Activated naive CD8-positive, alpha-beta T cell treated with anti-CD3 and anti-CD28 coated beads, Interleukin-2, amount 10 ng/mL, durations not matched to agents 7 days and 5 days (primary cell): Measurements from ENCODE around the gene PDXP. TPM values are rescaled to one million over a fixed set of nuclear protein-coding genes. Genes with fewer than 3 reads are reported as not detected.
"Not testable (repeated sequence)": the region's sequence is repeated elsewhere in the genome, so short reads cannot be mapped to it uniquely, and the experiment has no call there.

Experiments used
- ATAC-seq: fragments of 150-1000 bp; cut with Tn5 transposase; one replicate; pipeline ENCODE4 v1.10.0; 2021; ENCODE audit warnings: low read depth, moderate library complexity
- POLR2A ChIA-PET: fragments of 350-600 bp; sonication (Branson Sonifier 250); formaldehyde crosslinking; loops from one replicate; lab custom pipeline; 2021; ENCODE audit warnings: antibody characterized with exemption; lab: Charles Lee
- DNase-seq: peaks from one replicate; pipeline ENCODE4 v3.0.0; 2021
- H3K27ac Mint-ChIP-seq: one replicate; pipeline ENCODE4 v1.8.0; 2022; ENCODE audit warnings: mild to moderate bottlenecking, mixed read lengths
- H3K27me3 Mint-ChIP-seq: one replicate; pipeline ENCODE4 v1.8.0; 2022; ENCODE audit warnings: mild to moderate bottlenecking, moderate library complexity, mixed read lengths
- H3K36me3 Mint-ChIP-seq: one replicate; pipeline ENCODE4 v1.8.0; 2021; ENCODE audit warnings: mild to moderate bottlenecking, mixed read lengths
- H3K4me1 Mint-ChIP-seq: one replicate; pipeline ENCODE4 v1.8.0; 2021; ENCODE audit warnings: mixed read lengths
- H3K4me3 Mint-ChIP-seq: one replicate; pipeline ENCODE4 v1.8.0; 2022; ENCODE audit warnings: mild to moderate bottlenecking, moderate library complexity, mixed read lengths
- H3K9me3 Mint-ChIP-seq: one replicate; pipeline ENCODE4 v1.8.0; 2021; ENCODE audit warnings: mixed read lengths
- total RNA-seq, 2 experiments: library from RNA; stranded (reverse); gene quantifications; one replicate each; pipeline ENCODE4 v1.2.3, GENCODE V29; 2021

Gene PDXP
- total RNA-seq, 2 experiments from 2014 or later: 16.4 to 16.6 TPM

GRCh38 chr22:37639771-37640590, 18.5 kb upstream of the PDXP start:
- no peaks in the 10 kb centered on the region for H3K9me3 Mint-ChIP-seq
- peaks cover 17% of the 10 kb centered on the region for H3K36me3 Mint-ChIP-seq
- H3K27me3 Mint-ChIP-seq: no peaks in the 10 kb centered on the region
- POLR2A ChIA-PET: interaction anchor here (0.6 to 5.8 kb wide), 7 partner anchors 9 to 1266 kb away, joined by 3 to 51 read pairs (median 9); partner anchors contain the start of genes GGA1, LGALS1 and PDXP
- peaks cover 52% of the 10 kb centered on the region for H3K4me1 Mint-ChIP-seq
- peak overlapping the region; percentile 100 for H3K27ac Mint-ChIP-seq
- H3K4me3 Mint-ChIP-seq: peak overlapping the region; percentile 100
- no peak for ATAC-seq
- DNase-seq: peak; percentile 59

- H3K4me1 Mint-ChIP-seq: peaks cover 48% of the 10 kb centered on the region
- POLR2A ChIA-PET: interaction anchor here (0.8 to 5.8 kb wide), 7 partner anchors 10 to 35 kb away, joined by 4 to 51 read pairs (median 16); partner anchors contain the start of genes GGA1, LGALS1 and PDXP
- peaks cover 18% of the 10 kb centered on the region for H3K36me3 Mint-ChIP-seq
- peak overlapping the region; percentile 100 for H3K4me3 Mint-ChIP-seq
- ATAC-seq (no peak), DNase-seq (no peak)
- no peaks in the 10 kb centered on the region for H3K9me3 Mint-ChIP-seq
- no peaks in the 10 kb centered on the region for H3K27me3 Mint-ChIP-seq
- peak overlapping the region; percentile 100 for H3K27ac Mint-ChIP-seq
Measured at GRCh38 chr22:37640591-37641560, 17.6 kb upstream of the PDXP start.

- no peak for DNase-seq
- Mint-ChIP-seq H3K27me3 (no peaks in the 10 kb centered on the region), H3K4me1 (peaks cover 41% of the 10 kb centered on the region), H3K36me3 (peaks cover 18% of the 10 kb centered on the region), H3K9me3 (no peaks in the 10 kb centered on the region), H3K4me3 (peak overlapping the region; percentile 100), H3K27ac (peak overlapping the region; percentile 100)
- POLR2A ChIA-PET: interaction anchor here (0.7 to 5.8 kb wide), 7 partner anchors 8 to 36 kb away, joined by 3 to 51 read pairs (median 16); partner anchors contain the start of genes GGA1, LGALS1 and PDXP
- no peak for ATAC-seq
Measured at GRCh38 chr22:37641561-37641949, 17.0 kb upstream of the PDXP start.

GRCh38 chr22:37643225-37643847, 15.2 kb upstream of the PDXP start:
- peak; percentile 58 for ATAC-seq
- H3K4me1 Mint-ChIP-seq: peaks cover 27% of the 10 kb centered on the region
- POLR2A ChIA-PET: interaction anchor here (0.7 to 3.9 kb wide), 16 partner anchors 9 to 43 kb away, joined by 3 to 38 read pairs (median 6); partner anchors contain the start of genes GGA1, LGALS1, NOL12 and PDXP
- peaks cover 20% of the 10 kb centered on the region for H3K36me3 Mint-ChIP-seq
- peak overlapping the region; percentile 66 for H3K4me3 Mint-ChIP-seq
- peak; percentile 92 for DNase-seq
- peak overlapping the region; percentile 79 for H3K27ac Mint-ChIP-seq
- H3K9me3 Mint-ChIP-seq: no peaks in the 10 kb centered on the region
- H3K27me3 Mint-ChIP-seq: no peaks in the 10 kb centered on the region

GRCh38 chr22:37647317-37647716, 11.2 kb upstream of the PDXP start:
- peaks cover 14% of the 10 kb centered on the region for H3K4me1 Mint-ChIP-seq
- no peaks in the 10 kb centered on the region for H3K9me3 Mint-ChIP-seq
- H3K36me3 Mint-ChIP-seq: peaks cover 27% of the 10 kb centered on the region
- H3K27ac Mint-ChIP-seq: no peak overlapping the region
- no peak for ATAC-seq
- H3K27me3 Mint-ChIP-seq: no peaks in the 10 kb centered on the region
- POLR2A ChIA-PET: interaction anchor here (0.7 to 3.0 kb wide), 4 partner anchors 9 to 20 kb away, joined by 3 to 11 read pairs (median 5); partner anchors contain the start of gene PDXP
- DNase-seq: no peak
- H3K4me3 Mint-ChIP-seq: no peak overlapping the region

- ATAC-seq (no peak), DNase-seq (no peak)
- H3K36me3 Mint-ChIP-seq: peaks cover 29% of the 10 kb centered on the region
- H3K4me1 Mint-ChIP-seq: peaks cover 10% of the 10 kb centered on the region
- H3K27ac Mint-ChIP-seq: peak overlapping the region; percentile 20
- no peaks in the 10 kb centered on the region for H3K27me3 Mint-ChIP-seq
- no peaks in the 10 kb centered on the region for H3K9me3 Mint-ChIP-seq
- no peak overlapping the region for H3K4me3 Mint-ChIP-seq
- POLR2A ChIA-PET: interaction anchor here (0.7 to 3.0 kb wide), 5 partner anchors 9 to 28 kb away, joined by 3 to 11 read pairs (median 5); partner anchors contain the start of gene PDXP
Measured at GRCh38 chr22:37647928-37648327, 10.6 kb upstream of the PDXP start.

GRCh38 chr22:37650463-37651136, 7.9 kb upstream of the PDXP start:
- POLR2A ChIA-PET: interaction anchor here (0.5 to 1.5 kb wide), 4 partner anchors 17 to 213 kb away, joined by 3 to 6 read pairs (median 3); no protein-coding TSS in a partner anchor
- Mint-ChIP-seq H3K27me3 (no peaks in the 10 kb centered on the region), H3K27ac (no peak overlapping the region), H3K4me1 (peaks cover 3% of the 10 kb centered on the region), H3K36me3 (peaks cover 31% of the 10 kb centered on the region), H3K9me3 (no peaks in the 10 kb centered on the region), H3K4me3 (no peak overlapping the region)
- DNase-seq (no peak), ATAC-seq (no peak)

GRCh38 chr22:37654563-37655251, 3.8 kb upstream of the PDXP start:
- ATAC-seq (no peak), DNase-seq (no peak)
- Mint-ChIP-seq H3K4me3 (no peak overlapping the region), H3K27me3 (no peaks in the 10 kb centered on the region), H3K9me3 (no peaks in the 10 kb centered on the region), H3K36me3 (peaks cover 25% of the 10 kb centered on the region), H3K4me1 (peaks cover 11% of the 10 kb centered on the region), H3K27ac (no peak overlapping the region)
- POLR2A ChIA-PET: interaction anchor here (0.9 kb wide), 1 partner anchor 12 kb away, joined by 3 read pairs; no protein-coding TSS in a partner anchor

GRCh38 chr22:37655252-37655563, 3.3 kb upstream of the PDXP start:
- H3K4me3 Mint-ChIP-seq: no peak overlapping the region
- H3K4me1 Mint-ChIP-seq: peaks cover 16% of the 10 kb centered on the region
- H3K27ac Mint-ChIP-seq: no peak overlapping the region
- POLR2A ChIA-PET: interaction anchor here (0.9 to 9.9 kb wide), 2 partner anchors 13 to 23 kb away, joined by 3 to 216 read pairs; partner anchors contain the start of genes LGALS1 and NOL12
- no peaks in the 10 kb centered on the region for H3K9me3 Mint-ChIP-seq
- peaks cover 25% of the 10 kb centered on the region for H3K36me3 Mint-ChIP-seq
- no peak for DNase-seq
- no peak for ATAC-seq
- no peaks in the 10 kb centered on the region for H3K27me3 Mint-ChIP-seq

GRCh38 chr22:37656583-37656982, 1.9 kb upstream of the PDXP start:
- H3K4me3 Mint-ChIP-seq, DNase-seq, H3K27me3 Mint-ChIP-seq, ATAC-seq, H3K9me3 Mint-ChIP-seq: not testable (repeated sequence)
- Mint-ChIP-seq H3K4me1 (peaks cover 30% of the 10 kb centered on the region), H3K36me3 (peaks cover 22% of the 10 kb centered on the region), H3K27ac (peak overlapping the region; percentile 59)
- POLR2A ChIA-PET: interaction anchor here (0.9 to 9.9 kb wide), 7 partner anchors 9 to 100 kb away, joined by 3 to 216 read pairs (median 9); partner anchors contain the start of genes LGALS1, NOL12 and SH3BP1

GRCh38 chr22:37657590-37658132, 862 bp upstream of the PDXP start:
- Mint-ChIP-seq H3K4me1 (peaks cover 34% of the 10 kb centered on the region), H3K4me3 (peak overlapping the region; percentile 95), H3K27ac (peak overlapping the region; percentile 95), H3K27me3 (no peaks in the 10 kb centered on the region), H3K36me3 (peaks cover 17% of the 10 kb centered on the region), H3K9me3 (no peaks in the 10 kb centered on the region)
- DNase-seq (no peak), ATAC-seq (no peak)
- POLR2A ChIA-PET: interaction anchor here (0.6 to 9.9 kb wide), 18 partner anchors 9 to 1453 kb away, joined by 3 to 216 read pairs (median 6); partner anchors contain the start of genes GCAT, GGA1, LGALS1 and NOL12
